HG02943 (cell line): Measurements from ENCODE around the gene STAT5B.
"Not testable (repeated sequence)": the region's sequence is repeated elsewhere in the genome, so short reads cannot be mapped to it uniquely, and the experiment has no call there.

Experiments used
- ATAC-seq: cut with Tn5 transposase; IDR thresholded peaks from one replicate; pipeline ENCODE4 v1.9.1; 2021; ENCODE audit warnings: mild to moderate bottlenecking, low read depth, moderate library complexity; ENCODE audit not compliant: unreplicated experiment

The STAT5B gene

DNA sequence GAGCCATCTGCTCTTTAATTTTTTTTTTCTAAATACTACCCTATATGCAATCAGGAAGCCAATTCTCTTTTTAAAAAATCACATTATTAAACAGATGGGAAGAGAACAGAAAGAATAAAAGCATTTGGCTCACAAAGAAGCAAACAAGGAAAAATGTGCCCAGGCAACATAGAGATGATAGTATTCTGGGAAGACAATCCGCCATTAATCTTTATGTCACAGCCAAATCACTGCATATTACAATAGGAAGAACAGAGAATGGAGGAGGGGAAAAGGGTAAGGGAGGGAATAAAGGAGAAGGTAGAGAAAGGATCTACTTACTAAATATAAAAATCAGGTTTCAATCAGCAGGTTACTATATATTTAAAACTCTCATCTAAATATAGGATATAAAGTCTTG is 34.3 kb downstream of the STAT5B start:
- no peak for ATAC-seq

DNA sequence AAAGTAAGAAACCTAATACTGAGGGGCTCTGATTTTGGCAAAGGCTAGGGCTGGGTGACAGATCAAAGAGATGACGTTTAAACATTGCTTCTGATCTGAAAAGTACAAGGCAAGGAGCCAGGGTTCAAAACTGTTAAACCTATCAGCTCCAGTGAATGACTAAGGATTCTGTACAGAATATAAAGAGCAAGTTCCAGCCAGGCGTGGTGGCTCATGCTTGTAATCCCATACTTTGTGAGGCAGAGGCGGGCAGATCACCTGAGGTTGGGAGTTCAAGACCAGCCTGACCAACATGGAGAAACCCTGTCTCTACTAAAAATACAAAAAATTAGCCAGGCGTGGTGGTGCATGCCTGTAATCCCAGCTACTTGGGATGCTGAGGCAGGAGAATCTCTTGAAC is 35.3 kb downstream of the STAT5B start:
- ATAC-seq: not testable (repeated sequence)

DNA sequence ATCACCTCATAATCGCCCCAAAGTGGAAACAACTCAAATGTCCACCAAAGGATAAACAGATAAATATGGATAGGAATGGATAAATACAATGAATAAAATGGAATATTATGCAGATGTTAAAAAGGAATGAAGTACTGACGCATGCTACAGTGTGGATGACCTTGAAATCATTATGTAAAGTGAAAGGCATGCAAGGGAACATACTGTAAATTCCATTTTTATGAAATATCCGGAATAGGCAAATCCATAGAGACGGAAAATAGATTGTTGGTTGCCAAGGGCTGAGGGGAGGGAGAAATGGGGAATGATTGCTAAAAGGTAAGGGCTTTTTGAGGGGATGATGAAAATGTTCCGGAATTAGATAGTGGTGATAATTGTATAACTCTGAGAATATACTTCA is 36.0 kb downstream of the STAT5B start:
- ATAC-seq: no peak

GRCh38 chr17:42239576-42239975 is 36.6 kb downstream of the STAT5B start:
- ATAC-seq: not testable (repeated sequence)

- no peak for ATAC-seq
Measured at GRCh38 chr17:42236760-42237159, 39.4 kb downstream of the STAT5B start.

DNA sequence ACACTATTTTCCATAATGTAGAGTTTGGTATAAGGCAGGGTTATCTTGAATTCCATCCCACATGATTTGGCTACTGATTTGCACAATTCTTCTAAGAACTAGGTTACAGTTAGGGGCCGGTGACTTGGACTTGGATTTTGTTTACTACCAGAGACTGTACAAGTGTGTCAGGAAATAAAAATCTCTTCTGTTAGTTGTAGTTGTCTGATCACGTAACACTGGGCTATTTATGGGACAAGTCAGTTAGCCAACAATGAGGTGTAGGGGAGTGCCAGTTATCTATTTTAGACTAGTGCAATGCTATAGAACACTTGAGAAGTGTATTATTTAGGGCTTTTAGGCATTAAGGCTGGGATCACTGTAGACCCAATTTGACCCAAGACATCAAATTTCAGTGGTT is 42.2 kb downstream of the STAT5B start:
- ATAC-seq: no peak

DNA sequence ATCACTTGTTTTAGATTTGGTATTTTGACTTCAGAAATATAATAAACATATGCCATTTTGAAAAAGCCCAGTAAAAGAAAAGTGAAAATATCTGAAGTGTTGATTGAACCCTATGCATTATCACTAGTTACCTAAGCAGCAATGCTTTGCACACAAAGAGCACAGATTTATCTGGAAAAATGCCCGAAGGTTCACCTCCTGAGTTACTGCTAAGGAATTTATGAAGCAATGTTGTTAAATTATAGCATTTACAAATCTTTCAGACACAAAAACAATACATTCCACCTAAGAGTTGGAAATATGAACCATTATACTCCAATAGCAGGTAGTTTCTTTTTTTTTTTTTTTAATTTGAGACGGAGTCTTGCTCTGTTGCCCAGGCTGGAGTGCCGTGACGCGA is 43.0 kb downstream of the STAT5B start:
- ATAC-seq: no peak

DNA sequence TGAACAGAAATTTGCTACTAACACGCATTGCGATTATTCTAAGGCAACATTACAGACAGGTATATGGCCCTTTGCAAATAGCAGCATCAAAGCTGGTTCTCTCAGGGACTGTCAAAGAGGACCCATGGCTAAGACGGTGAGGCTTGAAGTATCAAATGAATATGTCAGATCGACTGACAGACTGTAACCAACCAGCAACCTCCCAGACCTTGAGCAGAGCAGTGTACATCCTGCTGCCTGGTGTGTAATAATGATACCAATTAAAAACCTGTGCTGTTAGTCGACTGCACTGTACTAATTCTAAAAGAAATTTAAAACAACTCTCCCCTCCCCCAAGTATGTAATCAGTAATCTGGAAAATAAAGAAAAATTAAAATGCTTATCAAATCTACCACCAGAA is 46.0 kb downstream of the STAT5B start:
- no peak for ATAC-seq

DNA sequence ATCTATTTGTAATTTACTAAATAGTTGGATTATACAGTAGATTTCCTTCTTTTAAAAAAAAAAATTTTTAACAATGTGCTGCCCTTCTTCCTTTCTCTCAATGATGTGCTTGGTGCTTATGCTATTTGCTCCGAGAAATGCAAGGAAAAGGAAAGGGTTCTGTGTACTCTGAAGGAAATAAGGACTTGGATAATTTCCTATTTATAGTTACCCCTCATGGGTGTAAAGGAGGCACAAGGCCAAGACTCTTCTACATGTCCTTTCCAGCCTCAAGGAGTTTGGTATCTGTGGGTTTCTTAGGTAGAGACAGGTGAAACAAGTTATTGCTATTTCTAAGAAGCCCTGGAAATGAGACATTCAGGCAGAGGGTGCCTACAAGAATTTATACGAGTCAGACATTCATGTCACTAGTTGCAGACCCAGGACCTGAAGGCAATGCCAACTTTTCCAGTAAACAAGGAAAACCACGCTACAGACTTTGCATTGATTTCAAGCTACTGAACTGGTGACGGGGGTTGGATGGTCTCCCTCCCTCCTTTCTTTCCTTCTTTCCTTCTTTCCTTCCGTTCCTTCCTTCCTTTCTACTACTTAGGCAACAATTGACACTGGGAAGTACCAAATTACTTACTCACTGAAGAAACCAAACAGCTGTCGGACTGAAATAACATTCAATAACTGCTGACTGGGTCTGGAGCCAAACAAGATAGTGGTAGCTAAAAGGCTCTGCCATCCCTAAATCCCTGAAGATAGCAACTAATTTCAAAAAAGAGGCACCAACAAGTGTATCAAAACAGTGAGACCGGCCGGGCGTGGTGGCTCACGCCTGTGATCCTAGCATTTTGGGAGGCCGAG is 48.1 kb downstream of the STAT5B start:
- no peak for ATAC-seq

GRCh38 chr17:42225646-42226045 is 50.5 kb downstream of the STAT5B start:
- ATAC-seq: no peak

GRCh38 chr17:42224651-42225050 is 51.5 kb downstream of the STAT5B start:
- no peak for ATAC-seq

DNA sequence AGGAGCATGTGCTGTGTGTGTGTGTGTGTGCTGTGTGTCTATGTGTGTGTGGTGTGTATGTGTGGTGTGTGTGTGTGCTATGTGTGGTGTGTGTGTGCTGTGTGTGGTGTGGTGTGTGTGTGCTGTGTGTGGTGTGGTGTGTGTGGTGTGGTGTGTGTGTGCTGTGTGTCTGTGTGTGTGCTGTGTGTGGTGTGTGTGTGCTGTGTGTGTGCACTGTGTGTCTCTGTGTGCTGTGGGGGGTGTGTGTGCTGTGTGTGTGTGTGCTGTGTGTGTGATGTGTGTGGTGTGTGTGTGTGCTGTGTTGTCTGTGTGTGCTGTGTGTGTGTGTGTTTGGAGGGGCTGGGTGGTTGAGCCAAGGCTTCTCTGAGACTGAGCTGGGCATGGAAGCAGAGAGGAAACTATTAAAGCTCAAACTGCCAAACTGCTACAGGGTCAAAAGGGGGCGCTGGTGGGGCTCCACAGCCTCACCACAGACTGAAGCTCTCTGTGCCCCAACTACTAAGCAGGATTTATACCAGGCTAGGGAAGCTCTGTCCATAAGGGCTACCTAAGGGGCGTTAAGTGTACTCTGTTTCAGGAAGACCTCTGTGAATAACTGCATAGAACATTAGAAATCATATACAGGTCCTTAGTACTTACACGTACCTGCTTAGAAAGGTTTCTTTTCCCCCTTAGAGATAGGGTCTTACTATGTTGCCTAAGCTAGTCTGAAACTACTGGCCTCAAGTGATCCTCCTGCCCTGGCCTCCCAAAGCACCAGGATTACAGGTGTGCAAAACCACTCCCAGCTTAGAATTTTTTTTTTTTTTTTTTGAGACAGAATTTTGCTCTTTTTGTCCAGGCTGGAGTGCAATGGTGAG is 54.1 kb downstream of the STAT5B start:
- ATAC-seq: no peak

- ATAC-seq: not testable (repeated sequence)
Measured at GRCh38 chr17:42219280-42219679, 56.9 kb downstream of the STAT5B start.

DNA sequence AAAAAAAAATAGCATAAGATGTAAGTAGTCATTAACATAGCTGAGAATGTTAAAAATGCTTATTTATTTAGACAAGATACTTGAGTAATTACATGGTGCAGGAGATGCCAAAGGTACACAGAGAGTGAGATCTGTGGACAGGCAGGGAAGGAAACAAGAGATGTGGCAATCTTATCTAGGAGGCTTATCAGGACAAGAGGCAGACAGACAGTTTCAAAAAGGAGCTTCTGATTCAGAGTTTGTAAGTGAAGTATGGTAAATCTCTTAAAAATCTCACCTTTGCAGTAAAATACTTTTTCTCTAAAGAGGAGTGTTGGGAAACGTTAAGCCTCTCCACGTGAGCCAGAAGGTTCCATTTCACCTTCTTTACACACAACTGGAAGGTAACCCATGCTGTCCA is 62.0 kb downstream of the STAT5B start:
- no peak for ATAC-seq

GRCh38 chr17:42212382-42212781 is 63.8 kb downstream of the STAT5B start:
- ATAC-seq: no peak

- ATAC-seq: not testable (repeated sequence)
Measured at GRCh38 chr17:42211921-42212341, 64.3 kb downstream of the STAT5B start.

GRCh38 chr17:42210046-42210445 is 66.1 kb downstream of the STAT5B start:
- ATAC-seq: no peak

GRCh38 chr17:42206153-42206612 is 70.0 kb downstream of the STAT5B start:
- ATAC-seq: not testable (repeated sequence)

DNA sequence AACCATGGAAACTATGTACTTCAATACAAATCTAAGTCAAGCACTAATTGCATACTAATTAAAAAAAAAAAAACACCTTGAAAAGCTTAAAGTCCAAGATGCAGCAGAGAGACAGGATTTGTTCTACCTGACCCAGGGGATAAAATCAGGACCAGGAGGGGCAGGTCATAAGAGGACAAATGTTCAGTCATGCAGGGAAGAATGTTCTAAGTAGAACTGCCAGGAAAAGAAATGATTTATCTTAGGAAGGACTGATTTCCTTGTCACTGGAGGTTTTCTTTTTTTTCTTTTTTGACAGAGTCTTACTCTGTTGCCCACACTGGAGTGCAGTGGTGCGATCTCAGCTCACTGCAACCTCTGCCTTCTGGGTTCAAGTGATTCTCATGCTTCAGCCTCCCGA is 72.8 kb downstream of the STAT5B start:
- no peak for ATAC-seq

DNA sequence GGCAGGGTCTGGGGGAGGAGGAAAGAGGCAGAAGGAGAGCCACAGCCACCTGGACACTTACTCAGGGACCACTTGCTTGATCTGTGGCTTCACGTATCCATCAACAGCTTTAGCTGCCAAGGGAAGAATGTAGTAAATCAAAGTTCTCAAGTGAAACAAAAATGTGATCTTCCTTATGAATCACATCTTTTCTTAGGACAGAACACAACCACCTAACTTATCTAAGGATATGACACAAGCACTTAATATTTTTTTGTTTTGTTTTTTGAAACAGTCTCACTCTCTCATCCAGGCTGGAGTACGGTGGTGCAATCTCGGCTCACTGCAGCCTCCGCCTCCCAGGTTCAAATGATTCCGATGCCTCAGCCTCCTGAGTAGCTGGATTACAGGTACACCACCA is 73.5 kb downstream of the STAT5B start:
- ATAC-seq: no peak

GRCh38 chr17:42202159-42202558 is 74.0 kb downstream of the STAT5B start:
- no peak for ATAC-seq

GRCh38 chr17:42201458-42201772 is 74.8 kb downstream of the STAT5B start:
- ATAC-seq: no peak
